Renal cortex interstitium (tissue), 3 donors: ENCODE results near the gene OR13C4. TPM values are rescaled to one million over a fixed set of nuclear protein-coding genes. Genes with fewer than 3 reads are reported as not detected.

ENCODE experiments used
- polyA plus RNA-seq, 3 donors: library from polyadenylated mRNA; unstranded; fragments of 120-200 nt; gene quantifications; one replicate each; pipeline ENCODE4 v1.2.1, GENCODE V29; 2013; ENCODE audit not compliant: insufficient read length in 3 of 3

The OR13C4 gene
- polyA plus RNA-seq, 3 donors = not detected

Other genes with a start within 250 kb of the OR13C4 start
- not detected for gene OR13F1, start 22.9 kb downstream of the OR13C4 start, polyA plus RNA-seq
- not detected for gene OR13C3, start 9.6 kb upstream of the OR13C4 start, polyA plus RNA-seq
- not detected for gene OR13C8, start 42.0 kb upstream of the OR13C4 start, polyA plus RNA-seq
- gene OR13C5, start 72.2 kb upstream of the OR13C4 start, polyA plus RNA-seq = not detected
- gene OR13C2, start 78.4 kb upstream of the OR13C4 start, polyA plus RNA-seq = not detected
- gene OR13C9, start 91.0 kb upstream of the OR13C4 start, polyA plus RNA-seq = not detected
- gene OR13D1, start 167.3 kb upstream of the OR13C4 start, polyA plus RNA-seq = not detected
- gene NIPSNAP3A, start 220.5 kb upstream of the OR13C4 start, polyA plus RNA-seq = 10 to 100 TPM; 46.8 to 60.2 (median 48.4) TPM
- 10 to 100 TPM in 2 of 3 donors, 1 to 10 TPM in 1; 9.2 to 16.3 (median 12.6) TPM for gene NIPSNAP3B, start 236.9 kb upstream of the OR13C4 start, polyA plus RNA-seq